GM12865 (cell line): ENCODE data around the gene PGAM1.
A peak's percentile ranks its signal among the peaks of the same experiment; 100 is the strongest.

Source experiments
- DNase-seq: peaks from one replicate; pipeline ENCODE4 v3.0.0; 2010; ENCODE audit warnings: low read depth
- H3K4me3 ChIP-seq: 2 replicates; pipeline ENCODE4 v1.5.1; 2011; ENCODE audit warnings: mild to moderate bottlenecking, low read depth, low read length, control low read depth
- CTCF ChIP-seq: IDR thresholded peaks from 2 replicates; pipeline ENCODE4 v1.5.1; 2011; ENCODE audit warnings: low read length, control low read depth, low read depth, inconsistent platforms; ENCODE audit not compliant: insufficient read depth; ENCODE audit errors: missing control alignments

The PGAM1 gene

DNA sequence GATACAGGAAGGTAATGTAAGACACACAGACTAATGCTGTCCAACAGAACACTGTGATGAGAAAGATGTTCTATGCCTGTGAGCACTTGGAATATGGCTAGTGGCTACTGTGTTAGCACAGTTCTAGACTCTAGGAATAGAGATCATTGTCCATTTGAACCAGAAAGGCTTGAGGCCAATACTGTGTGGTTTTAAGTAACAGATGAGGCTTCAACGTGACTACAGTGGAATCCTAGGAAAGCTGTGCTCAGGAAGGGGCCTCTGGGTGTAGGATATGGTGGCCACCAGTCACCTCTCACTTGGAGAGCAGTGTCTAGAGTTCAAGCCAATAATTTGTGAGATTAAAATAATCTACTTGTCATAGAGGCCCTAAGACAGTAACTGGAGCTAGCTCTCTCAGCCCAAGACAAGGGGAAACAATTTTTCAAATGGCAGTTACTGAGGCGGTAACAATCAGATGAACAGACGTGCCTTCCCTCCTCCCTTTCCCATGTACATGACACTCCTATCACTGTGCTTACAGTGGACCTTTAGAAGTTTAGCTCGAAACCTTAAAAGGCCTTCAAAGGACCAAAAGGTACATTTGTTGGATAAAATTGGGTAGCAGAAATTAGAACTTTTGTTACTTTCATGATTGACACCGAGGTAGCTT is 30.2 kb downstream of the PGAM1 start:
- no peak for DNase-seq
- no peak overlapping the region for H3K4me3 ChIP-seq
- no peak for TF ChIP-seq CTCF

DNA sequence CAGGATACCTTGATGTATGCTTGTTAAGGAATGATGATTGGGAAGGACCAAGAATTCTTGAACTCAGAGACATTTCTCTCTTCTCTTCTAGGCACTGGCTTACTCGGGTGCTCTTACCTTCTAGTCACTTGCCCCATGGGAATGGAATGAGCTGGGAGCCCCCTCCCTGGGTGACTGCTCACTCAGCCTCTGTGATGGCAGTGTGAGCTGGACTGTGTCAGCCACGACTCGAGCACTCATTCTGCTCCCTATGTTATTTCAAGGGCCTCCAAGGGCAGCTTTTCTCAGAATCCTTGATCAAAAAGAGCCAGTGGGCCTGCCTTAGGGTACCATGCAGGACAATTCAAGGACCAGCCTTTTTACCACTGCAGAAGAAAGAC is 30.7 kb downstream of the PGAM1 start:
- no peak overlapping the region for H3K4me3 ChIP-seq
- TF ChIP-seq CTCF = no peak
- DNase-seq = no peak

DNA sequence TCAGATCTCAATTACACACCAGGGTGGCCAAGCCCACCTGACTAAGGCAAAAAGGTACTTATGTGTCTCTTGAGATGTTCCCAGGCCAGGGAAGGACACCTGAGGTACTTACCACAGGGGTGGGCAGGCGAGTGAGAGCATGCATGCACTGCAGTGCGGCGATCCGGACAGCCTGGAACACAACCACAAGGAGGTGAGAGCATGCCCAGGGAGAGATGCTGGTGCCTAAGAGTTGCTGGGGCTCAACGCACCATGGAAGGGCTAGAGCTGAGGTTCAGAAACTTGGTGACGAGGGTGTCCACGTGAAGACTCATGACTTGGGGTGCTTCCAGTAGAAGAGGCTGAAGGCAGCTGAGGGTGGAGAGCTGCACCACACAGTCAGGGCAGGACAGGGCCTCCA is 33.1 kb downstream of the PGAM1 start:
- no peak for TF ChIP-seq CTCF
- no peak for DNase-seq
- H3K4me3 ChIP-seq = no peak overlapping the region

- no peak for DNase-seq
Observed at GRCh38 chr10:97459933-97460332, 33.9 kb downstream of the PGAM1 start.

DNA sequence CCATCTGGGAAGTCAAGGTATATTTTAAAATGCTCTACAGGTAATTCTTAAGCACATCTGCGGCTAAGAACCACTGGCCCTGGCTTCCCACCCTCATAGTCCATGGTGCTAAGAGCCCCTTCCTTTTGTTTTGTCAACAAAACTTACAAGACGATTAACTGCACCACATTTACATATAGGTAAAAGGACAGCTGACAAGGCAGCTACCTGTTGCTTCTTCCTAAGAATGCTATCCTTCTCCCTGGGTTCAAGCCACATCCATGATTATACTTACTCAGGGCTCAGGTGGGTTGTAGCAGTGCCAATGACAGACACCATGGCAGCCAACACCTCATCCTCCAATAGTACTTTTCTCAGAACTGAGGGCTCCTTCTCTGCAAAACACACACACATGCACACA is 36.3 kb downstream of the PGAM1 start:
- DNase-seq = no peak
- no peak for TF ChIP-seq CTCF
- no peak overlapping the region for H3K4me3 ChIP-seq

More at GRCh38 chr10:97459933-97460332, 33.9 kb downstream of the PGAM1 start:
- H3K4me3 ChIP-seq = no peak overlapping the region
- TF ChIP-seq CTCF = no peak

GRCh38 chr10:97463363-97464132 is 37.6 kb downstream of the PGAM1 start:
- DNase-seq = peak; percentile 51
- peak; percentile 71 for TF ChIP-seq CTCF
- H3K4me3 ChIP-seq = no peak overlapping the region
